ENCODE measurements around the gene RPL36AL.

DNA sequence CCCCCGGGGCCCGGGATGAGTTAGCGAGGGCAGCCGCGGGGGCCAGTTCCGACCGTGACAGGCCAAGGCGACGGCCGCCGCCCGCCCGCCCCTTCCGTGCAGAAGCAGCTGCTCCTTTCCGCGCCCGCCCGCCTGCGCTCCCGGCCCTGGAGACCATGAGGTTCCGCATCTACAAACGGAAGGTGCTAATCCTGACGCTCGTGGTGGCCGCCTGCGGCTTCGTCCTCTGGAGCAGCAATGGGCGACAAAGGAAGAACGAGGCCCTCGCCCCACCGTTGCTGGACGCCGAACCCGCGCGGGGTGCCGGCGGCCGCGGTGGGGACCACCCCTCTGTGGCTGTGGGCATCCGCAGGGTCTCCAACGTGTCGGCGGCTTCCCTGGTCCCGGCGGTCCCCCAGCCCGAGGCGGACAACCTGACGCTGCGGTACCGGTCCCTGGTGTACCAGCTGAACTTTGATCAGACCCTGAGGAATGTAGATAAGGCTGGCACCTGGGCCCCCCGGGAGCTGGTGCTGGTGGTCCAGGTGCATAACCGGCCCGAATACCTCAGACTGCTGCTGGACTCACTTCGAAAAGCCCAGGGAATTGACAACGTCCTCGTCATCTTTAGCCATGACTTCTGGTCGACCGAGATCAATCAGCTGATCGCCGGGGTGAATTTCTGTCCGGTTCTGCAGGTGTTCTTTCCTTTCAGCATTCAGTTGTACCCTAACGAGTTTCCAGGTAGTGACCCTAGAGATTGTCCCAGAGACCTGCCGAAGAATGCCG, 872 bp upstream of the RPL36AL start:
- TF ChIP-seq, protein P1, sequence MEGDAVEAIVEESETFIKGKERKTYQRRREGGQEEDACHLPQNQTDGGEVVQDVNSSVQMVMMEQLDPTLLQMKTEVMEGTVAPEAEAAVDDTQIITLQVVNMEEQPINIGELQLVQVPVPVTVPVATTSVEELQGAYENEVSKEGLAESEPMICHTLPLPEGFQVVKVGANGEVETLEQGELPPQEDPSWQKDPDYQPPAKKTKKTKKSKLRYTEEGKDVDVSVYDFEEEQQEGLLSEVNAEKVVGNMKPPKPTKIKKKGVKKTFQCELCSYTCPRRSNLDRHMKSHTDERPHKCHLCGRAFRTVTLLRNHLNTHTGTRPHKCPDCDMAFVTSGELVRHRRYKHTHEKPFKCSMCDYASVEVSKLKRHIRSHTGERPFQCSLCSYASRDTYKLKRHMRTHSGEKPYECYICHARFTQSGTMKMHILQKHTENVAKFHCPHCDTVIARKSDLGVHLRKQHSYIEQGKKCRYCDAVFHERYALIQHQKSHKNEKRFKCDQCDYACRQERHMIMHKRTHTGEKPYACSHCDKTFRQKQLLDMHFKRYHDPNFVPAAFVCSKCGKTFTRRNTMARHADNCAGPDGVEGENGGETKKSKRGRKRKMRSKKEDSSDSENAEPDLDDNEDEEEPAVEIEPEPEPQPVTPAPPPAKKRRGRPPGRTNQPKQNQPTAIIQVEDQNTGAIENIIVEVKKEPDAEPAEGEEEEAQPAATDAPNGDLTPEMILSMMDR (IDR thresholded peaks at IDR 0.05): no peak
- TF ChIP-seq POLR2A (IDR thresholded peaks at IDR 0.05) (no peak), POLR2AphosphoS5 (IDR thresholded peaks at IDR 0.05) (no peak), EP300 (IDR thresholded peaks at IDR 0.05) (no peak)
